Erythroblast (primary cell): ENCODE data around the gene KIAA0753.

ENCODE experiments used
- GATA1 ChIP-seq: IDR thresholded peaks from 2 replicates; pipeline ENCODE4 v1.6.1; 2011; ENCODE audit warnings: low read depth, mild to moderate bottlenecking, control low read depth, low read length, moderate library complexity
- POLR2A ChIP-seq: IDR thresholded peaks from 2 replicates; pipeline ENCODE4 v1.6.1; 2011; ENCODE audit warnings: mild to moderate bottlenecking, low read length

GRCh38 chr17:6530324-6530920, 110.1 kb downstream of the KIAA0753 start:
- TF ChIP-seq POLR2A (no peak), GATA1 (no peak)
